SKM-1 treated with dmso at 0.1 percent for 144 hours (cell line): Measurements from ENCODE around the gene RHEX.

ENCODE experiments used
- DNase-seq: peaks from one replicate; lab custom pipeline; 2025; ENCODE audit not compliant: unreplicated experiment; lab: John Stamatoyannopoulos, UW

Gene RHEX

GRCh38 chr1:206114692-206115640 lies 62.0 kb downstream of the RHEX start:
- DNase-seq, result peak; percentile 41

GRCh38 chr1:206115791-206116190 lies 62.8 kb downstream of the RHEX start:
- no peak for DNase-seq

- no peak for DNase-seq
Observed at GRCh38 chr1:206116191-206116872, 63.4 kb downstream of the RHEX start.

- no peak for DNase-seq
Observed at GRCh38 chr1:206116873-206117150, 63.8 kb downstream of the RHEX start.

- no peak for DNase-seq
Observed at GRCh38 chr1:206117151-206117948, 64.4 kb downstream of the RHEX start, which contains the start of gene AVPR1B. Gene AVPR1B (minus strand): TSS chr1:206117388. CDS start chr1:206116890, 498 bp downstream.

GRCh38 chr1:206120406-206120805 lies 67.4 kb downstream of the RHEX start:
- no peak for DNase-seq

GRCh38 chr1:206121269-206121668 lies 68.3 kb downstream of the RHEX start:
- DNase-seq, result no peak

GRCh38 chr1:206122686-206123085 lies 69.7 kb downstream of the RHEX start:
- no peak for DNase-seq

- DNase-seq, result no peak
Observed at GRCh38 chr1:206125346-206125745, 72.4 kb downstream of the RHEX start.

GRCh38 chr1:206127336-206127735 lies 74.4 kb downstream of the RHEX start:
- no peak for DNase-seq

GRCh38 chr1:206128196-206128595 lies 75.2 kb downstream of the RHEX start:
- DNase-seq, result peak; percentile 93

- DNase-seq, result no peak
Observed at GRCh38 chr1:206131037-206131436, 78.1 kb downstream of the RHEX start.

GRCh38 chr1:206133751-206134415 lies 80.9 kb downstream of the RHEX start:
- DNase-seq, result no peak

GRCh38 chr1:206135248-206135647 lies 82.3 kb downstream of the RHEX start:
- DNase-seq, result no peak

- no peak for DNase-seq
Observed at GRCh38 chr1:206136241-206136640, 83.3 kb downstream of the RHEX start.

GRCh38 chr1:206142011-206142410 lies 89.0 kb downstream of the RHEX start:
- DNase-seq, result no peak

- DNase-seq, result no peak
Observed at GRCh38 chr1:206142770-206143169, 89.8 kb downstream of the RHEX start.

GRCh38 chr1:206143537-206144172 lies 90.7 kb downstream of the RHEX start:
- DNase-seq, result no peak

- no peak for DNase-seq
Observed at GRCh38 chr1:206144605-206145004, 91.6 kb downstream of the RHEX start.

- no peak for DNase-seq
Observed at GRCh38 chr1:206145771-206146290, 92.9 kb downstream of the RHEX start.
